Activated CD4-positive, CD25-positive, alpha-beta regulatory T cell treated with anti-CD3 and anti-CD28 coated beads, Interleukin-2, amount 50 U/mL, for 16 hours (primary cell): ENCODE measurements around the gene H3-3A.

Experiments used
- DNase-seq: peaks from one replicate; pipeline ENCODE4 v3.0.0-alpha.2; 2020; ENCODE audit warnings: low read depth, low spot score

Gene H3-3A

GRCh38 chr1:226054519-226055327 is 7.8 kb upstream of the H3-3A start:
- DNase-seq = no peak

- DNase-seq = no peak
These were observed 2.8 kb upstream of the H3-3A start for GRCh38 chr1:226059709-226060108.

GRCh38 chr1:226060427-226060826 is 2.1 kb upstream of the H3-3A start:
- no peak for DNase-seq

GRCh38 chr1:226061068-226061840 is 1.3 kb upstream of the H3-3A start:
- no peak for DNase-seq

- DNase-seq = no peak
These were observed 517 bp upstream of the H3-3A start for GRCh38 chr1:226061841-226062557.

- peak; percentile 30 for DNase-seq
These were observed 884 bp downstream of the H3-3A start for GRCh38 chr1:226063224-226063976.

GRCh38 chr1:226063977-226064815 is 1.7 kb downstream of the H3-3A start:
- DNase-seq = no peak

- DNase-seq = peak; percentile 9
These were observed 2.3 kb downstream of the H3-3A start for GRCh38 chr1:226064816-226065248.

GRCh38 chr1:226066415-226067078 is 4.0 kb downstream of the H3-3A start:
- DNase-seq = no peak

- no peak for DNase-seq
These were observed 7.4 kb downstream of the H3-3A start for GRCh38 chr1:226069811-226070489.

GRCh38 chr1:226072347-226072746 is 9.8 kb downstream of the H3-3A start:
- DNase-seq = no peak

GRCh38 chr1:226073184-226073950 is 10.9 kb downstream of the H3-3A start:
- DNase-seq = no peak

- no peak for DNase-seq
These were observed 11.5 kb downstream of the H3-3A start for GRCh38 chr1:226074046-226074445.

GRCh38 chr1:226076378-226076777 is 13.9 kb downstream of the H3-3A start:
- no peak for DNase-seq

- DNase-seq = no peak
These were observed 15.9 kb downstream of the H3-3A start for GRCh38 chr1:226078374-226078773.

GRCh38 chr1:226082587-226082917 is 20.0 kb downstream of the H3-3A start:
- no peak for DNase-seq

GRCh38 chr1:226082959-226083301 is 20.4 kb downstream of the H3-3A start:
- no peak for DNase-seq

GRCh38 chr1:226083302-226084101 is 21.0 kb downstream of the H3-3A start:
- peak; percentile 80 for DNase-seq
